ENCODE data around the gene OSBPL10. TPM values are rescaled to one million over a fixed set of nuclear protein-coding genes. Genes with fewer than 3 reads are reported as not detected.

OSBPL10 gene
- total RNA-seq, 1 donor from 2014 or later = 27.8 TPM

DNA sequence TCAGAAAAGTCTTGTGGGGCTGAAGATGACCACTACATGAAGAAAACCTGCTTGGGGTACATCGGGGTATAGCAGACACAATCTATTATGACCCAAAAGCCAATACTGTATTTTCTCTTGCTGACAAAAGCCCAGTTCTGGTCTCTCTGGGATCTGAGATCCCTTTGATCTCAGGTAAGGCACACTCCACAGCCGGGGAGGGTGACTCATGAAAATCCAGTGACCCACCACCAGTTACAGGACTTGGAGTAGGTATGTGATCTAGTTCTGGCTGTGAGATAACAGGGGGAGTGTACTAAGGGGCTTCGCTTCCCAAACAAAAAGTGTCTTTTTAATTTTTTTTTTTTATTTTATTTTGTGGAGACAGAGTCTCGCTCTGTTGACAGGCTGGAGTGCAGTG is 255.1 kb downstream of the OSBPL10 start:
- Mint-ChIP-seq H3K36me3 (no peaks in the 10 kb centered on the region), H3K9me3 (no peaks in the 10 kb centered on the region), H3K27me3 (ENCODE audit: low read depth) (no peaks in the 10 kb centered on the region), H3K4me1 (peaks cover 47% of the 10 kb centered on the region), H3K4me3 (no peak overlapping the region), H3K27ac (no peak overlapping the region)
- no peak for DNase-seq (ENCODE audit: low spot score in 2 of 2, unreplicated experiment in 2 of 2)
- TF ChIP-seq, protein P1, sequence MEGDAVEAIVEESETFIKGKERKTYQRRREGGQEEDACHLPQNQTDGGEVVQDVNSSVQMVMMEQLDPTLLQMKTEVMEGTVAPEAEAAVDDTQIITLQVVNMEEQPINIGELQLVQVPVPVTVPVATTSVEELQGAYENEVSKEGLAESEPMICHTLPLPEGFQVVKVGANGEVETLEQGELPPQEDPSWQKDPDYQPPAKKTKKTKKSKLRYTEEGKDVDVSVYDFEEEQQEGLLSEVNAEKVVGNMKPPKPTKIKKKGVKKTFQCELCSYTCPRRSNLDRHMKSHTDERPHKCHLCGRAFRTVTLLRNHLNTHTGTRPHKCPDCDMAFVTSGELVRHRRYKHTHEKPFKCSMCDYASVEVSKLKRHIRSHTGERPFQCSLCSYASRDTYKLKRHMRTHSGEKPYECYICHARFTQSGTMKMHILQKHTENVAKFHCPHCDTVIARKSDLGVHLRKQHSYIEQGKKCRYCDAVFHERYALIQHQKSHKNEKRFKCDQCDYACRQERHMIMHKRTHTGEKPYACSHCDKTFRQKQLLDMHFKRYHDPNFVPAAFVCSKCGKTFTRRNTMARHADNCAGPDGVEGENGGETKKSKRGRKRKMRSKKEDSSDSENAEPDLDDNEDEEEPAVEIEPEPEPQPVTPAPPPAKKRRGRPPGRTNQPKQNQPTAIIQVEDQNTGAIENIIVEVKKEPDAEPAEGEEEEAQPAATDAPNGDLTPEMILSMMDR (IDR thresholded peaks at IDR 0.05; ENCODE audit: unreplicated experiment) = no peak

DNA sequence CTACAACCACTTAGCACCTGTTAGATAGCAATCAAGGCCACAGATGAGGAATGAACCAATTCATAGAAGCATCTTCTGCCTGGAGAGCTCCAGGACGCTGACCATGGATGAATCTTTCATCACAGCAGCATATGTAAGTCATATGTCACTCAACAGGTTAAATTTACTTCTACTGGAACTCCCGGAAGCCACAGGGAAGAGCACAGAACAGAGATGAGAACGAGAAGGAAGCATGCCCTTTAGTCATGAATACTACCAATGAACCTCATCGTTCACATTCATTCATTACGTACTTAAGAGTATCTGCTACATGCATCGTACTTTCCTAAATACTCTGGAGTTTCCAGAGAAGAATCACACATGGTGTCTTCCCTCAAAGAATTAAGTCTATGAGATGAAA is 255.5 kb downstream of the OSBPL10 start:
- H3K27me3 Mint-ChIP-seq (ENCODE audit: low read depth) = no peaks in the 10 kb centered on the region
- no peak for DNase-seq (ENCODE audit: low spot score in 2 of 2, unreplicated experiment in 2 of 2)
- H3K4me3 Mint-ChIP-seq = no peak overlapping the region
- no peaks in the 10 kb centered on the region for H3K36me3 Mint-ChIP-seq
- H3K9me3 Mint-ChIP-seq = no peaks in the 10 kb centered on the region
- H3K4me1 Mint-ChIP-seq = peaks cover 47% of the 10 kb centered on the region
- TF ChIP-seq, protein P1 (IDR thresholded peaks at IDR 0.05; ENCODE audit: unreplicated experiment) = no peak
- no peak overlapping the region for H3K27ac Mint-ChIP-seq

DNA sequence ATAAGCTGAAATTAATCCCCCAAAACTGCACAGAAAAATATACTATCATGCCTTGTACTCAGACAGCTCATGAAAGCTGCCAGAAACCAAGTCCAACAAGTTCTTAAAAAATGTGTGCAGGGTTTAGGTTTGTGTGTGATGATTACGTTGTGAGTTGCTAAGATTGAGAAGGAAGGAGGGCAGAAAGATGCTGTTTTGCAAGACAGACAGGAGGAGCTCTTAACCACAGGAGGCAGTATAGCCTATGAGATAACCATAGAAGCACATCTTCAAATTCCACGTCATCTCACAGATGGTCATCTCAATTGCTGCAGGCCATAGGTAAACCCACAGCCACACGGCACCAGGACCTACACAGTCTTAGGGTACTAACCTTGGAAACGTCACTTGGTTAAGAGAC is 256.4 kb downstream of the OSBPL10 start:
- peak overlapping the region; percentile 24 for H3K27ac Mint-ChIP-seq
- TF ChIP-seq, protein P1 (IDR thresholded peaks at IDR 0.05; ENCODE audit: unreplicated experiment) = peak; percentile 28
- DNase-seq (ENCODE audit: low spot score in 2 of 2, unreplicated experiment in 2 of 2) = no peak
- no peaks in the 10 kb centered on the region for H3K36me3 Mint-ChIP-seq
- H3K27me3 Mint-ChIP-seq (ENCODE audit: low read depth) = no peaks in the 10 kb centered on the region
- no peaks in the 10 kb centered on the region for H3K9me3 Mint-ChIP-seq
- no peak overlapping the region for H3K4me3 Mint-ChIP-seq
- peaks cover 52% of the 10 kb centered on the region for H3K4me1 Mint-ChIP-seq

DNA sequence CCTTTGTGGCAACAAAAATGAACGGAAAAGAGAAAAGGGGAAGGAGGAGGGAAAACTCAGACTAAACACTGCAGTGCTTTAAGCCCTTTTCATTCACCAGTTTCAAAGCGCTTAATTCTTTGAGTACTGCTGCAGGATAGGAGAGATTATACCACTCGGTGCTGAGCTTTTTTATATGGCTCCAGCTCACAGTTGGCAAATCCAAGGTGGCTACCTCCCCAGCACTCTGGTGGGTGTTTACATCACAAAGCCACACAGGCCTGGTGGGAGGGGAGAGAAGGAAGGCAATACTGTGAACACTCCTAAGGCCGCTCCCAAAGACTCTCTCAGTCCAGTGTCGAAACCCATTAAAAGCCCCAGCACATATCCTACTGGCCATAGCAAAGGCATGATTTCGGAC is 256.9 kb downstream of the OSBPL10 start:
- Mint-ChIP-seq H3K36me3 (no peaks in the 10 kb centered on the region), H3K27ac (no peak overlapping the region), H3K9me3 (no peaks in the 10 kb centered on the region), H3K27me3 (ENCODE audit: low read depth) (no peaks in the 10 kb centered on the region), H3K4me3 (no peak overlapping the region), H3K4me1 (peaks cover 52% of the 10 kb centered on the region)
- DNase-seq (ENCODE audit: low spot score in 2 of 2, unreplicated experiment in 2 of 2) = no peak
- TF ChIP-seq, protein P1 (IDR thresholded peaks at IDR 0.05; ENCODE audit: unreplicated experiment) = no peak

DNA sequence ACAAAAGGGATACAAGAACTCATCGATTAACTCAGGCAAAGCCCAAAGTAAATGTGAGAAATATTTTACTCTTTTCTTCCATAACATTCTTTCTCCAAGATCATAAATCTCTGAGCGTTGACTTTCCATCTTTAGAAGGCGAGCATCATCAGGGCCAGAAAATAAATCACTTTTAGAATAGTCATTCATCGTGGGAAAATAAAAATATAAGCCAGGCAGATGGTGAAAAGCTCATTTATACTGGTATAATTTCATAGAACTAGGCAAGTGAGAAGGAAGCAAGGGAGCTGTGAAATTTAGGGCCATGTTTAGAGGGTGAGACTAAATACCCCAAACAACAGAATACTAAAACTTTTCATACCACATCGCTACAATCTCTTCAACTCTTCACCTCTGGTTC is 257.4 kb downstream of the OSBPL10 start:
- no peak overlapping the region for H3K4me3 Mint-ChIP-seq
- DNase-seq (ENCODE audit: low spot score in 2 of 2, unreplicated experiment in 2 of 2) = no peak
- no peaks in the 10 kb centered on the region for H3K36me3 Mint-ChIP-seq
- no peaks in the 10 kb centered on the region for H3K27me3 Mint-ChIP-seq (ENCODE audit: low read depth)
- TF ChIP-seq, protein P1 (IDR thresholded peaks at IDR 0.05; ENCODE audit: unreplicated experiment) = no peak
- H3K4me1 Mint-ChIP-seq = peaks cover 53% of the 10 kb centered on the region
- no peak overlapping the region for H3K27ac Mint-ChIP-seq
- H3K9me3 Mint-ChIP-seq = no peaks in the 10 kb centered on the region

DNA sequence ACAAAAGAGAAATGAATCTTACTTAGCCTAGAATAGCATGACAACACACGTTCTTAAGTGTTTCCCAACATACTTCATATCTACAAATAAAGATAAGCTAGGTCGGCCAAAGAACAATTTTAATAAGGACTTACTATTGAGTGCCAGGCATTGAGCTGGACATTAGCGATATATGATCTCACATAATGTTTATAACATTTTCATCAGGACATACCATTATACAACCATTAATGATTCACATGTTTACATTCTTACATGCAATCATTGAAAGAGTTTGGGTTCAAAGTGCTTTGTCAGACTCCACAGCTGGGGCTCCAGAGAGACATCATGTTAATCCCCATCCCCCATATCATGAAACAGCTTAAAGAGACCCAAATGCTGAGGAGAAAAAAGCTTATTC is 259.4 kb downstream of the OSBPL10 start:
- TF ChIP-seq, protein P1 (IDR thresholded peaks at IDR 0.05; ENCODE audit: unreplicated experiment) = no peak
- Mint-ChIP-seq H3K27me3 (ENCODE audit: low read depth) (no peaks in the 10 kb centered on the region), H3K36me3 (no peaks in the 10 kb centered on the region), H3K4me3 (no peak overlapping the region), H3K9me3 (no peaks in the 10 kb centered on the region), H3K27ac (peak overlapping the region; percentile 3), H3K4me1 (peaks cover 41% of the 10 kb centered on the region)
- no peak for DNase-seq (ENCODE audit: low spot score in 2 of 2, unreplicated experiment in 2 of 2)

Measured in mesothelial cell of epicardium (in vitro differentiated cells).